Upper lobe of right lung (tissue), 1 donor: ENCODE measurements around the gene SLC18A3. TPM values are rescaled to one million over a fixed set of nuclear protein-coding genes. Genes with fewer than 3 reads are reported as not detected.
A peak's percentile ranks its signal among the peaks of the same experiment; 100 is the strongest.

Source experiments
- ATAC-seq: fragments of 200-7000 bp; cut with Tn5 transposase; one replicate; pipeline ENCODE4 v1.9.1; 2020; ENCODE audit warnings: mild to moderate bottlenecking, moderate library complexity
- DNase-seq: peaks from one replicate; pipeline ENCODE4 v3.0.0-alpha.2; 2020
- H3K27ac ChIP-seq: fragments of 200-600 bp; one replicate; pipeline ENCODE4 v1.8.0; 2022
- H3K27me3 ChIP-seq: fragments of 200-600 bp; one replicate; pipeline ENCODE4 v1.8.0; 2022; ENCODE audit warnings: mild to moderate bottlenecking
- H3K36me3 ChIP-seq: fragments of 200-600 bp; one replicate; pipeline ENCODE4 v1.8.0; 2022
- H3K4me1 ChIP-seq: fragments of 200-600 bp; one replicate; pipeline ENCODE4 v1.8.0; 2022
- H3K4me3 ChIP-seq: fragments of 200-600 bp; one replicate; pipeline ENCODE4 v1.8.0; 2022; ENCODE audit warnings: mild to moderate bottlenecking
- H3K9me3 ChIP-seq: fragments of 200-600 bp; one replicate; pipeline ENCODE4 v1.8.0; 2022
- CTCF ChIP-seq: fragments of 200-600 bp; IDR thresholded peaks from one replicate; pipeline ENCODE4 v1.8.0; 2022; ENCODE audit warnings: antibody characterized with exemption
- intact Hi-C: fragments of 100-400 bp; cut with DNase I; formaldehyde crosslinking; loops from one replicate; pipeline ENCODE4 v1.11.0; 2022
- long read RNA-seq: library from polyadenylated mRNA; unstranded; transcript quantifications from one replicate; pipeline ENCODE4 v2.0.0, GENCODE V29; 2021
- total RNA-seq: library from RNA; stranded (reverse); fragmentation: NEBNext Ultra II Directional; extraction: Animal tissue kit (Norgen Biotek cat#: 25700); gene quantifications from one replicate; pipeline ENCODE4 v1.2.1, GENCODE V29; 2021
- donor health status: DM: no; HTN: yes; CAD: no; lungs with severe emphysema.

Gene SLC18A3
- not detected for total RNA-seq
- long read RNA-seq: 0 reads

DNA sequence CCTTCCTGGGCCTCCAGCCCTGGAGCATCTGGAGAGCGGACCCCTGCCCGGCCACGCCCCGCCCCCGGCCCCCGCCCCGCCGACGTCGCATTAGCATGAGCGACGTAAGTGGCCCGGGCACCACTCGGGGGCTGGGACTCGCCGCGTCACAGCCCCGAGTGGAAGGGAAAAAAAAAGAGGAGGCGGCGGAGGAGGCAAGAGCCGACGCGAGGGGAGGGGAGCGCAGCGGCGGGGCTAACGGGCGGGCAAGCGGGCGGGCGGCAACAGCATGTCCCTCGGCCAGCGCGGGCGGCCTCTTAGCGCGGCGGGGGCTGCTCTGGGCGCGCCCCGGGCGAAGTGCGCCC lies at the start of gene SLC18A3:
Gene SLC18A3, plus strand, starts transcription at position 197 of the 344 bp plus-strand sequence. CDS start 431 bp downstream, outside the sequence.
- no peaks in the 10 kb centered on the region for H3K9me3 ChIP-seq
- ATAC-seq (no peak), DNase-seq (peak; percentile 47)
- H3K4me1 ChIP-seq: no peaks in the 10 kb centered on the region
- no peaks in the 10 kb centered on the region for H3K36me3 ChIP-seq
- intact Hi-C loops: no loop called here
- no peak within 1 kb of the TSS for H3K4me3 ChIP-seq
- no peak for TF ChIP-seq CTCF
- peaks cover 81% of the 10 kb centered on the region for H3K27me3 ChIP-seq
- no peak within 1 kb of the TSS for H3K27ac ChIP-seq

DNA sequence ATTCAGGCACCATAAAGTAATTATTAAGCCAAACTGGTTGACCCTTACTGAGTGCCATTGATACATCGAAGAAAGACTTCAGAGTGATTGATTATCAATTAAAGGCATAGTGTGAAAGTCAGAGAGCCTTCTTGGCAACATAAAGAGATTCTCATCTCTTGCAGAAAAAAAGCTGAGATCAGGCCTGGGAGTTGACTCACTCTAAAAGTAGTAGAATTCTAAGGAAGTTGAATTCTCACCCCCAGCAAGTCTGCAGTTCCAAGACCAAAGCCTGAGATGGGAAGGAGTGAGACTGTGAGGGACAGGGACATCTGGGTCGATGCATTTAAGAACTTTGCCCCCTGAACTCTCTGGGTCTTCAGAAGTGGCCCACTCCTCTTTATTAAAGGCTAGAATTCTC lies 49.6 kb upstream of the SLC18A3 start:
- no peaks in the 10 kb centered on the region for H3K27me3 ChIP-seq

GRCh38 chr10:49562893-49563292 lies 47.2 kb upstream of the SLC18A3 start:
- Histone ChIP-seq H3K4me3 (no peak overlapping the region), H3K27me3 (no peaks in the 10 kb centered on the region), H3K4me1 (no peaks in the 10 kb centered on the region), H3K27ac (no peak overlapping the region), H3K36me3 (no peaks in the 10 kb centered on the region), H3K9me3 (no peaks in the 10 kb centered on the region)
- ATAC-seq (no peak), DNase-seq (no peak)
- TF ChIP-seq CTCF: no peak
- intact Hi-C loops: no loop called here

More for the DNA sequence above, 49.6 kb upstream of the SLC18A3 start:
- Histone ChIP-seq H3K36me3 (no peaks in the 10 kb centered on the region), H3K9me3 (no peaks in the 10 kb centered on the region), H3K4me3 (no peak overlapping the region), H3K4me1 (no peaks in the 10 kb centered on the region), H3K27ac (no peak overlapping the region)
- TF ChIP-seq CTCF: no peak
- intact Hi-C loops: no loop called here
- DNase-seq: no peak
- ATAC-seq: no peak

- DNase-seq (no peak), ATAC-seq (peak; percentile 48)
- Histone ChIP-seq H3K4me3 (no peak overlapping the region), H3K36me3 (no peaks in the 10 kb centered on the region), H3K9me3 (no peaks in the 10 kb centered on the region), H3K4me1 (no peaks in the 10 kb centered on the region), H3K27me3 (no peaks in the 10 kb centered on the region), H3K27ac (no peak overlapping the region)
- intact Hi-C loops: no loop called here
- TF ChIP-seq CTCF: no peak
These were observed 45.6 kb upstream of the SLC18A3 start for GRCh38 chr10:49564461-49565009.

DNA sequence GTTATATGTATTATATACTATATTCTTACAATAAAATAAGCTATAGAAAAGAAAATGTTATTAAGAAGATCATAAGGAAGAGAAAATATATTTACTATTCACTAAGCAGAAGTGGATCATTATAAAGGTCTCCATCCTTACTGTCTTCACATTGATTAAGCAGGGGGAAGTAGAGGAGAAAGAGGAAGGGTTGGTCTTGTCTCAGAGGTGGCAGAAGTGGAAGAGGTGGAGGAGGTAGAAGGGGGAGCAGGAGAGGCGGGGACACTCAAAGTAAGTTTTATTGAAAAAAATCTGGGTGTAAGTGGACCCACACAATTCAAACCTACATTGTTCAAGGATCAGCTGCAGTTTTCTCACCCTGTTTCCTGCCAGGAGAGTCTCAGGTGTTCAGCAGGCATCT lies 42.3 kb upstream of the SLC18A3 start:
- no peaks in the 10 kb centered on the region for H3K36me3 ChIP-seq
- TF ChIP-seq CTCF: no peak
- H3K27ac ChIP-seq: no peak overlapping the region
- DNase-seq (no peak), ATAC-seq (no peak)
- intact Hi-C loops: no loop called here
- no peaks in the 10 kb centered on the region for H3K27me3 ChIP-seq
- no peak overlapping the region for H3K4me3 ChIP-seq
- no peaks in the 10 kb centered on the region for H3K4me1 ChIP-seq
- H3K9me3 ChIP-seq: no peaks in the 10 kb centered on the region

DNA sequence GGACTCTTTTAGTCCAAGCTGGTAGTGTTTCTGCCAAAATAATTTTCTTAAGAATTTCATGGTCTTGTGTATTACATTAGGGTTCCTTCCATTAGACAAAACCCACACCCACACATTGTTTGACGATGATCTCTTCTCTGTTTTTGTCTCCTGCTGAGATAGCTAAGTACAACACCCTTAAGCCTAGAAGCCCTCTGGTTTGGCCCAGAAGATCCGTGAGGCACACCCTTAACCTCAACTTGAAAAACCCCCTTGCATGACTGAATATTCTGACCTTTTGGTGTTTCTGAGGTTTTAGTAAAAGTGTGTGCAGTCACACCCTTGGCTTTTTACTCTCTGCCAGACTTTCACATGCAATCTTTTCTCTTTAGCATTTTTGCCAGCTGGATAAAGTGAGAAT lies 41.9 kb upstream of the SLC18A3 start:
- intact Hi-C loops: no loop called here
- H3K4me3 ChIP-seq: no peak overlapping the region
- no peak for TF ChIP-seq CTCF
- H3K27me3 ChIP-seq: no peaks in the 10 kb centered on the region
- no peak overlapping the region for H3K27ac ChIP-seq
- no peaks in the 10 kb centered on the region for H3K4me1 ChIP-seq
- no peaks in the 10 kb centered on the region for H3K9me3 ChIP-seq
- DNase-seq (no peak), ATAC-seq (no peak)
- no peaks in the 10 kb centered on the region for H3K36me3 ChIP-seq
